KMS-11 (cell line): ENCODE data around the gene ARHGEF19.

Source experiments
- H2AFZ ChIP-seq: fragments of 200-600 bp; sonication (generic); 2 replicates; pipeline ENCODE4 v1.6.1; 2016; ENCODE audit warnings: antibody characterized with exemption, mixed run types, low read depth
- H3K27ac ChIP-seq: fragments of 200-600 bp; sonication (generic); 2 replicates; pipeline ENCODE4 v1.6.1; 2016; ENCODE audit warnings: mild to moderate bottlenecking, mixed run types
- H3K27me3 ChIP-seq: fragments of 200-600 bp; sonication (generic); 2 replicates; pipeline ENCODE4 v1.6.1; 2017; ENCODE audit warnings: mild to moderate bottlenecking, low read depth, mixed run types, moderate library complexity; ENCODE audit not compliant: insufficient read depth
- H3K36me3 ChIP-seq: fragments of 200-600 bp; sonication (generic); 2 replicates; pipeline ENCODE4 v1.6.1; 2017; ENCODE audit warnings: mild to moderate bottlenecking, mixed run types; ENCODE audit not compliant: insufficient read depth
- H3K4me1 ChIP-seq: fragments of 200-600 bp; sonication (generic); 2 replicates; pipeline ENCODE4 v1.6.1; 2016; ENCODE audit warnings: mild to moderate bottlenecking, low read depth, mixed run types; ENCODE audit not compliant: poor library complexity, severe bottlenecking
- H3K4me2 ChIP-seq: fragments of 200-600 bp; sonication (generic); 2 replicates; pipeline ENCODE4 v1.7.0; 2016; ENCODE audit warnings: mild to moderate bottlenecking, mixed run types
- H3K4me3 ChIP-seq: fragments of 200-600 bp; sonication (generic); IDR thresholded peaks from 2 replicates; pipeline ENCODE4 v1.6.1; 2017; ENCODE audit warnings: low read depth, low read length, mixed read lengths; ENCODE audit not compliant: insufficient read depth
- H3K79me2 ChIP-seq: fragments of 200-600 bp; sonication (generic); 2 replicates; pipeline ENCODE4 v1.6.1; 2016; ENCODE audit warnings: low read depth, mixed run types; ENCODE audit not compliant: insufficient read depth
- H3K9ac ChIP-seq: fragments of 200-600 bp; sonication (generic); 2 replicates; pipeline ENCODE4 v1.6.1; 2016; ENCODE audit warnings: mild to moderate bottlenecking, mixed run types
- H4K20me1 ChIP-seq: fragments of 200-600 bp; sonication (generic); 2 replicates; pipeline ENCODE4 v1.6.1; 2016; ENCODE audit warnings: mild to moderate bottlenecking, mixed run types; ENCODE audit not compliant: insufficient read depth
- TF ChIP-seq, protein P1 (sequence below): fragments of 200-600 bp; sonication (generic); conservative IDR thresholded peaks from 2 replicates; pipeline ENCODE4 v1.6.1; 2017; ENCODE audit warnings: low read depth, mild to moderate bottlenecking, antibody characterized with exemption, low read length, moderate library complexity, mixed read lengths

The ARHGEF19 gene

DNA sequence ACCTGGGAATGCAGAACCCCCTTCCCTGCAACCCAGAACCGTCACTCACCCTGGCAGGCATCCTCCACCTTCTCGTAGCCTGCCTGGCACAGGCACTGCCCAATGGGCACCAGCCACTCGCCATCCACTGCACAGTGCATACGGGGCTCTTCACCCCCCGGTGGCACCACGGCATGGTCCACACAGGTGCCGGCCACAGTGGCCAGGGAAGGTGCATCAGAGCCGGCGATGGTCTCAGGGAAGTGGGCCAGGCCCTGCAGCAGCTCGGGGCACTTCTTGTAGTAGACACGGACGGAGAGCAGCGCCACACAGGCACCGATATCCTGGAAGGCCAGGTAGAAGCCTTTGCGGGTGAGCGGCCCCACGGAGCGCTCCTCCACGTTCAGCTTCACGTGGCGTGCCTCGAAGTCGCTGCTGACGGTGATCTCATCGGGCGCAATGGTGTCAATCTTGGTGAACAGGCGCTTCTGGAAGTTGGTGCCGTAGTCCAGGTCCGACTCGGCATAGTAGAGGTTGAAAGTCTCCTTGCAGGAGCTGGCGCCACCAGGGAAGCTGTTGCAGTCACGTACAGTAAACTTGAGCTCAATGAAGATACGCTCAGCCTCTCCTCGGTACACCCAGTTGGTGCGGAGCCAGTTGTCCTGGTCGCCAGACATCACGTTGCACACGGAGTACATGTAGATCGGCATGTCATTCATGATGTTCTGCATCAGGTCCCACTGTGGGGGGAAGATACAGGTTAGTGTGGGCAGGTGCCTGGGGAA lies 63.9 kb downstream of the ARHGEF19 start:
- Histone ChIP-seq H3K27me3 (no peaks in the 10 kb centered on the region), H3K36me3 (no peaks in the 10 kb centered on the region), H3K79me2 (no peaks in the 10 kb centered on the region), H3K4me2 (no peak overlapping the region), H4K20me1 (no peaks in the 10 kb centered on the region), H3K9ac (no peak overlapping the region), H3K27ac (no peak overlapping the region), H2AFZ (no peak overlapping the region), H3K4me3 (no peak overlapping the region), H3K4me1 (peaks cover 52% of the 10 kb centered on the region)
- TF ChIP-seq, protein P1, sequence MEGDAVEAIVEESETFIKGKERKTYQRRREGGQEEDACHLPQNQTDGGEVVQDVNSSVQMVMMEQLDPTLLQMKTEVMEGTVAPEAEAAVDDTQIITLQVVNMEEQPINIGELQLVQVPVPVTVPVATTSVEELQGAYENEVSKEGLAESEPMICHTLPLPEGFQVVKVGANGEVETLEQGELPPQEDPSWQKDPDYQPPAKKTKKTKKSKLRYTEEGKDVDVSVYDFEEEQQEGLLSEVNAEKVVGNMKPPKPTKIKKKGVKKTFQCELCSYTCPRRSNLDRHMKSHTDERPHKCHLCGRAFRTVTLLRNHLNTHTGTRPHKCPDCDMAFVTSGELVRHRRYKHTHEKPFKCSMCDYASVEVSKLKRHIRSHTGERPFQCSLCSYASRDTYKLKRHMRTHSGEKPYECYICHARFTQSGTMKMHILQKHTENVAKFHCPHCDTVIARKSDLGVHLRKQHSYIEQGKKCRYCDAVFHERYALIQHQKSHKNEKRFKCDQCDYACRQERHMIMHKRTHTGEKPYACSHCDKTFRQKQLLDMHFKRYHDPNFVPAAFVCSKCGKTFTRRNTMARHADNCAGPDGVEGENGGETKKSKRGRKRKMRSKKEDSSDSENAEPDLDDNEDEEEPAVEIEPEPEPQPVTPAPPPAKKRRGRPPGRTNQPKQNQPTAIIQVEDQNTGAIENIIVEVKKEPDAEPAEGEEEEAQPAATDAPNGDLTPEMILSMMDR, result no peak
